Midbrain (tissue), 1 donor: ENCODE data around the gene PHF13.
A peak's percentile ranks its signal among the peaks of the same experiment; 100 is the strongest.

ENCODE experiments used
- DNase-seq: peaks from one replicate; lab custom pipeline; 2025; lab: John Stamatoyannopoulos, UW

PHF13 gene

GRCh38 chr1:6601923-6602668 lies 11.4 kb upstream of the PHF13 start:
- DNase-seq = peak; percentile 38

GRCh38 chr1:6602669-6603237 lies 10.8 kb upstream of the PHF13 start, which contains the start of gene KLHL21:
Gene KLHL21 (minus strand): TSS chr1:6602869. CDS start chr1:6602817, 52 bp downstream.
- DNase-seq = peak; percentile 93

- DNase-seq = peak; percentile 93
Measured at GRCh38 chr1:6603238-6603914, 10.2 kb upstream of the PHF13 start.

- peak; percentile 60 for DNase-seq
Measured at GRCh38 chr1:6603915-6604558, 9.5 kb upstream of the PHF13 start.

GRCh38 chr1:6612641-6613360 lies 730 bp upstream of the PHF13 start:
- DNase-seq = peak; percentile 85

GRCh38 chr1:6614019-6614928 lies 743 bp downstream of the PHF13 start:
- peak; percentile 30 for DNase-seq

- no peak for DNase-seq
Measured at GRCh38 chr1:6614929-6615785, 1.6 kb downstream of the PHF13 start.

- no peak for DNase-seq
Measured at GRCh38 chr1:6619045-6619444, 5.5 kb downstream of the PHF13 start.

GRCh38 chr1:6621429-6622391 lies 8.2 kb downstream of the PHF13 start:
- no peak for DNase-seq

GRCh38 chr1:6622396-6623152 lies 9.0 kb downstream of the PHF13 start:
- DNase-seq = no peak

GRCh38 chr1:6623269-6623965 lies 9.9 kb downstream of the PHF13 start:
- no peak for DNase-seq

- DNase-seq = peak; percentile 85
Measured at GRCh38 chr1:6624710-6625583, 11.4 kb downstream of the PHF13 start, which contains the start of gene THAP3. Gene THAP3 (plus strand): TSS chr1:6624868. CDS start chr1:6625219, 351 bp downstream.

- DNase-seq = no peak
Measured at GRCh38 chr1:6625584-6626149, 12.1 kb downstream of the PHF13 start.

- no peak for DNase-seq
Measured at GRCh38 chr1:6627031-6627430, 13.5 kb downstream of the PHF13 start.

- no peak for DNase-seq
Measured at GRCh38 chr1:6627841-6628545, 14.5 kb downstream of the PHF13 start.
